Measurements from ENCODE around the gene TENM4. TPM values are rescaled to one million over a fixed set of nuclear protein-coding genes. Genes with fewer than 3 reads are reported as not detected.

Gene TENM4
- total and polyA plus RNA-seq, 2 of the 13 experiments (the other 11 are each of a cell fraction or from before 2014, with no cell fraction given), result not detected

DNA sequence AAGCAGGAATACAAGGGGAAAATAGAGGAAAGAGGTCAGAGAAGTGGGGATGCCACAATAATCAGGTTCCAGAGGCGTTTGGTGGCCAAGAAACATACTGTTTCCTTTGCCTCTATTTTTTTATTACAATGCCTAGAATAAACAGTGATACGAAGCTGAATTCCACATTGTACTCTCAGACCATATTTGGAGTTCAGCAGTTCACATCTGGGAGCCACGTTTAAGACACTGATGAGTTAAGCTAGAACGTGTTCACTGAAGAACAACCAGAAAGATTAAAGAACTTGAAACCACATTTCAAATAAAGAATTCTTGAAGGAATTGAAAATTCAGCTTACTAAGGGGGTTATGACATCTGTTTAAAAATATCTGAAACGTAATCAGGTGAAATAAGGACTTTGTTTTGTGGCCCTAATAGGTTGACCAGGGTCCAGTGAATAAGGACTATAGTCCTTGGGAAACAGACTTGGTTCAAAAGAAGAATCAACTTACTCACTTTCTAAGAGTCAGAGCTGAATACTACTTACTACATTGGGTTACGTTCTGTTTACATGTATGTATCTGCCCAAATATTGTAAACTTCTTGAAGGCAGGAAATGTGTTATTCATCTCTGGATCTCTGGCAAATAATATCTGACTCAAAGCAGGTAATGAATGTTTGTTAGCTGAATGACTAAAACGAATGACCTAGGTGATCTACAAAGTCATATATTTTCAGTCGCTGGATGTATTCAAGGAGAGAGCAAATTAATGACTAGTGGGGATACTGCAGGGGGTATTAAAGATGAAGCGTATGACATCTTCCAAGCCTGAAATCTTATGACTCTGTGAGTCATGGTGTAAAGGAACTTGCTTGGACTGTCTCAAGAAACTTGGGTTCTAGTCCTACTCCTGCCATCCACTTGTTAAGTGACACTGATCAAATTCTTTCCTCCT is 619.2 kb downstream of the TENM4 start:
- in situ Hi-C loops (cut with HindIII; ENCODE audit: extremely low pct_ligation_motif_present, low pct_unique_long_range_greater_than_20kb) (no loop called here), intact Hi-C loops (cut with micrococcal nuclease; ENCODE audit: unreplicated experiment) (no loop called here)
- no peaks in the 10 kb centered on the region for H3K79me2 ChIP-seq (ENCODE audit: insufficient read depth, low read length)
- 10% methylated on average over 9 of the region's 9 CpGs for WGBS (ENCODE audit: low lambda C conversion rate)
- H3K27ac ChIP-seq (ENCODE audit: extremely low read length, insufficient read depth, low read length), result no peak overlapping the region
- no peak for DNase-seq (ENCODE audit: low spot score)
- ChIA-PET POLR2A (no interaction called here), CTCF (ENCODE audit: low intra/inter-chr PET ratio, low total read pairs) (no interaction called here)
- H3K4me1 ChIP-seq (ENCODE audit: insufficient read depth, low read length), result no peaks in the 10 kb centered on the region
- H3K9ac ChIP-seq (ENCODE audit: insufficient read depth, low read depth, low read length), result no peak overlapping the region
- BruUV-seq (replicated peaks), result no TSS peak
- H4K20me1 ChIP-seq (ENCODE audit: insufficient read depth, low read length), result no peaks in the 10 kb centered on the region
- no peaks in the 10 kb centered on the region for H3K9me3 ChIP-seq (ENCODE audit: low read length)
- TF ChIP-seq ZNF7 (CRISPR knock-in tag; IDR thresholded peaks at IDR 0.05) (no peak), PHF8 (CRISPR knock-in tag; IDR thresholded peaks at IDR 0.05) (no peak), TBL1XR1 (IDR thresholded peaks at IDR 0.05; ENCODE audit: borderline replicate concordance, low read length, partially characterized antibody) (no peak)
- no peak for ATAC-seq
- no peak for FAIRE-seq
- H3K27me3 ChIP-seq (ENCODE audit: control insufficient read depth in 1 of 2, insufficient read depth in 2 of 2, low read length in 2 of 2), result peaks cover 2 to 21% of the 10 kb centered on the region in 2 experiments; a peak in 4 of 5 replicates
- H3K36me3 ChIP-seq (replicated peaks in 1 of 2; ENCODE audit: control insufficient read depth in 1 of 2, insufficient read depth in 2 of 2, low read length in 2 of 2), result no peaks in the 10 kb centered on the region
- no peak overlapping the region for H3K4me3 ChIP-seq (replicated peaks in 1 of 3; ENCODE audit: insufficient read depth in 1 of 3, low read depth in 2 of 3, low read length in 3 of 3)
- H3K4me2 ChIP-seq (ENCODE audit: low read depth, low read length), result no peak overlapping the region
- H2AFZ ChIP-seq (ENCODE audit: low read length), result no peak overlapping the region

DNA sequence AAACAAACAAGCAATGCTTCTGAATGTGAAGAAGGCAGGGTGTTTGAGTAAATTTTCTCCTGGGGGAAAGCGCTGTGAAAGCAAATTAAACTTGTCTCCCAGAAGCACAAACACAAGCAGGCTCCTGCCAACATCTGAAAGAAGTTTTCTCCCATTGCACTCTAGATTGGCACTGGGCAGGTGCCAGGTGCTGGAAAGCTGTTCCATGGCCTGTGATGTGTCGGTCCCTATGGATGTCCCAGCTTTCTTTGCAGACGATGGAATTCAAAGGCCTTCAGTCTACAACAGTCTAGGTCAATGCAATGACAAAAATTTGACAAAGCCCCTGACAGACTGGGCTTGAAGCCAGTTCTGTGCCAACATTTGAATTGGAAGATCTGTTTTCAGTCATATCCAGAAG is 620.1 kb downstream of the TENM4 start:
- Histone ChIP-seq H3K79me2 (ENCODE audit: insufficient read depth, low read length) (no peaks in the 10 kb centered on the region), H3K4me2 (ENCODE audit: low read depth, low read length) (no peak overlapping the region), H3K9me3 (ENCODE audit: low read length) (no peaks in the 10 kb centered on the region), H3K27ac (ENCODE audit: extremely low read length, insufficient read depth, low read length) (no peak overlapping the region), H2AFZ (ENCODE audit: low read length) (no peak overlapping the region), H3K4me3 (replicated peaks in 1 of 3; ENCODE audit: insufficient read depth in 1 of 3, low read depth in 2 of 3, low read length in 3 of 3) (no peak overlapping the region), H3K9ac (ENCODE audit: insufficient read depth, low read depth, low read length) (no peak overlapping the region), H3K36me3 (replicated peaks in 1 of 2; ENCODE audit: control insufficient read depth in 1 of 2, insufficient read depth in 2 of 2, low read length in 2 of 2) (no peaks in the 10 kb centered on the region), H4K20me1 (ENCODE audit: insufficient read depth, low read length) (no peaks in the 10 kb centered on the region), H3K4me1 (ENCODE audit: insufficient read depth, low read length) (no peaks in the 10 kb centered on the region), H3K27me3 (ENCODE audit: control insufficient read depth in 1 of 2, insufficient read depth in 2 of 2, low read length in 2 of 2) (peaks cover 2 to 21% of the 10 kb centered on the region in 2 experiments; a peak in 4 of 5 replicates)
- in situ Hi-C loops (cut with HindIII; ENCODE audit: extremely low pct_ligation_motif_present, low pct_unique_long_range_greater_than_20kb), result no loop called here
- CTCF ChIA-PET (ENCODE audit: low intra/inter-chr PET ratio, low total read pairs), result no interaction called here
- intact Hi-C loops (cut with micrococcal nuclease; ENCODE audit: unreplicated experiment), result no loop called here
- 3% methylated on average over 3 of the region's 3 CpGs for WGBS (ENCODE audit: low lambda C conversion rate)
- ATAC-seq (no peak), DNase-seq (ENCODE audit: low spot score) (no peak), FAIRE-seq (no peak)
- BruUV-seq (replicated peaks), result no TSS peak
- POLR2A ChIA-PET, result no interaction called here
- no peak for TF ChIP-seq TP53 (CRISPR knock-in tag; conservative IDR thresholded peaks at IDR 0.05)
- TF ChIP-seq SIX4 (CRISPR knock-in tag; IDR thresholded peaks at IDR 0.05), result no peak
- no peak for TF ChIP-seq ZNF430 (CRISPR knock-in tag; IDR thresholded peaks at IDR 0.05)
- no peak for TF ChIP-seq ZMYM4 (CRISPR knock-in tag; IDR thresholded peaks at IDR 0.05)
- no peak for TF ChIP-seq ZFP36L1 (CRISPR knock-in tag; IDR thresholded peaks at IDR 0.05)
- TF ChIP-seq ZNF274 (CRISPR knock-in tag; IDR thresholded peaks at IDR 0.05), result no peak
- no peak for TF ChIP-seq ARID2 (CRISPR knock-in tag; IDR thresholded peaks at IDR 0.05; ENCODE audit: borderline replicate concordance)
- TF ChIP-seq ZFP62 (CRISPR knock-in tag; IDR thresholded peaks at IDR 0.05), result no peak

All from HepG2 (cell line).